Stomach smooth muscle (tissue), 2 donors: ENCODE data around the gene DNAH14.

ENCODE experiments used
- H3K27ac ChIP-seq: one replicate; pipeline ENCODE4 v1.7.0; 2013; ENCODE audit warnings: mild to moderate bottlenecking, low read length, inconsistent platforms
- H3K27me3 ChIP-seq, 2 donors: one replicate each; pipeline ENCODE4 v1.7.0; 2013; ENCODE audit warnings: low read length in 2 of 2; ENCODE audit not compliant: insufficient read depth in 2 of 2, control insufficient read depth in 1 of 2
- H3K36me3 ChIP-seq, 2 donors: one replicate each; pipeline ENCODE4 v1.7.0; 2013; ENCODE audit warnings: low read length in 2 of 2; ENCODE audit not compliant: control insufficient read depth in 2 of 2, insufficient read depth in 2 of 2
- H3K4me1 ChIP-seq: one replicate; pipeline ENCODE4 v1.7.0; 2013; ENCODE audit warnings: low read length; ENCODE audit not compliant: control insufficient read depth, insufficient read depth
- H3K4me3 ChIP-seq, 2 donors: one replicate each; pipeline ENCODE4 v1.7.0; 2013; ENCODE audit warnings: low read length in 2 of 2
- H3K9ac ChIP-seq, 2 donors: one replicate each; pipeline ENCODE4 v1.7.0; 2013; ENCODE audit warnings: low read length in 2 of 2, mild to moderate bottlenecking in 1 of 2
- H3K9me3 ChIP-seq, 2 donors: one replicate each; pipeline ENCODE4 v1.7.0; 2013; ENCODE audit warnings: low read length in 2 of 2; ENCODE audit not compliant: control insufficient read depth in 2 of 2
- donor health status: healthy.
- donor health status: Pancreatic carcinoma.

DNAH14 gene

DNA sequence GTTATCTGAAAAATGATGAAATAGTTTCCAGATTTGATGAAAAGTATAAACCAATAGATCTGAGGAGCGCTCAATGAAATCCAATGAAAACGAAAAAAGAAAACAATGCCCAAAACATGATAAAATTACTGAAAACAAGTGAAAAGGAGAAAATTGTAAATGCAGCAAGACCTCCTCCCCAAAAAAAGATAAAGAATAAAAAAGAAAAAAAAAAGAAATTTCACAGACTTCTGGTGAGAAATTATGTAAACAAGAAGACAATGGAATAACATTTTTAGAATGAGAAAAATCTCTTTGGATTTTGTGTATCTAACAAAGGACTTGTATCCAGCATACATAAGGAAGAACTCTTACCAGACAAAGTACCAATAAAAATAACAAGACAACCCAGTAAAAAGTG is 134.2 kb downstream of the DNAH14 start:
- H3K9me3 ChIP-seq = no peaks in the 10 kb centered on the region
- no peaks in the 10 kb centered on the region for H3K27me3 ChIP-seq
- H3K36me3 ChIP-seq = no peaks in the 10 kb centered on the region
- H3K27ac ChIP-seq = no peak overlapping the region
- no peaks in the 10 kb centered on the region for H3K4me1 ChIP-seq
- H3K4me3 ChIP-seq = no peak overlapping the region
- H3K9ac ChIP-seq = no peak overlapping the region

DNA sequence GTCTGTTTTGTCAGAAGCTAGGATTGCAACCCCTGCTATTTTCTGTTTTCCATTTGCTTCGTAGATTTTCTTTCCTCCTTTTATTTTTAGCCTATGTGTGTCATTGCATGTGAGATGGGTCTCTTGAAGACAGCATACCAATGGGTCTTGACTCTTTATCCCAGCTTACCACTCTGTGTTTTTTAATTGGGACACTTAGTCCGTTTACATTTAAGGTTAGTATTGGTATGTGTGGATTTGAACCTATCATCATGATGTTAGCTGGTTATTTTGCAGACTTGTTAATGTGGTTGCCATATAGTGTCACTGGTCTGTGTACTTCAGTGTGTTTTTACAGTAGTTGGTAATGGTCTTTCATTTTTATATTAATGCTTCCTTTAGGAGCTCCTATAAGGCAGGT is 141.5 kb downstream of the DNAH14 start:
- no peaks in the 10 kb centered on the region for H3K36me3 ChIP-seq
- H3K27me3 ChIP-seq = no peaks in the 10 kb centered on the region
- no peak overlapping the region for H3K9ac ChIP-seq
- peaks cover 3 to 5% of the 10 kb centered on the region in 2 donors for H3K9me3 ChIP-seq
- no peak overlapping the region for H3K4me3 ChIP-seq
- H3K4me1 ChIP-seq = no peaks in the 10 kb centered on the region
- H3K27ac ChIP-seq = no peak overlapping the region

DNA sequence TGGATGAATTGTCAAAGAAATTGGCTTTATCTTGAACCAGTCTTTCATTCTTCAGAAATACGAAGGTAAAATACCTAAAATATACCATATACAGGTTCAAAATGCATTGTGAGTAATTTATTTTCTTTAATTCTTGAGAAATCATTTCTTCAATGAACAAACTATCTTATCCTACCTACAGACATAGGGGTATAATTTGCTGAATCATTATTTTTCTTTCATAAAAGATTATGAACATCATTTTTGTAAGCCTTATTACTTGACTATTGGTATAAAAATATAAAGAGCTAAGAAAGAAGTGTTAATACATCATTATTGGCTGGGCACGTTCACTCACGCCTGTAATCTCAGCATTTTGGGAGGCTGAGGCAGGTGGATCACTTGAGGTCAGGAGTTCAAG is 167.7 kb downstream of the DNAH14 start:
- H3K27me3 ChIP-seq = no peaks in the 10 kb centered on the region
- no peaks in the 10 kb centered on the region for H3K36me3 ChIP-seq
- H3K9me3 ChIP-seq = no peaks in the 10 kb centered on the region
- no peak overlapping the region for H3K9ac ChIP-seq
- no peak overlapping the region for H3K4me3 ChIP-seq
- H3K4me1 ChIP-seq = no peaks in the 10 kb centered on the region
- no peak overlapping the region for H3K27ac ChIP-seq

DNA sequence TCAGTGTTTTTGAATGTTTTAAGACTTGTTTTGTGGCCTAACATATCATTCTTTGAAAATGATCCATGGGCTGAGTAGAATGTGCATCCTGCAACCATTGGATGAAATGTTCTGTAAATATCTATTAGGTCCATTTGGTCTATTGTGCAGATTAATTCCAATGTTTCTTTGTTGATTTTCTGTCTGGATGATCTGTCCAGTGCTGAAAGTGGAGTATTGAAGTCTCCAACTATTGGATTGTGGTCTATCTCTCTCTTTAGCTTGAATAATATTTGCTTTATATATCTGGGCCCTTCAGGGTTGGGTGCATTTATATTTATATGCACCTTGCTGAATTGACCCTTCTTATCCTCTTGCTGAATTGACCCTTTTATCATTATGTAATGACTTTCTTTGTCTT is 181.5 kb downstream of the DNAH14 start:
- Histone ChIP-seq H3K4me1 (no peaks in the 10 kb centered on the region), H3K9ac (no peak overlapping the region), H3K9me3 (no peaks in the 10 kb centered on the region), H3K27me3 (no peaks in the 10 kb centered on the region), H3K36me3 (no peaks in the 10 kb centered on the region), H3K4me3 (no peak overlapping the region), H3K27ac (no peak overlapping the region)

DNA sequence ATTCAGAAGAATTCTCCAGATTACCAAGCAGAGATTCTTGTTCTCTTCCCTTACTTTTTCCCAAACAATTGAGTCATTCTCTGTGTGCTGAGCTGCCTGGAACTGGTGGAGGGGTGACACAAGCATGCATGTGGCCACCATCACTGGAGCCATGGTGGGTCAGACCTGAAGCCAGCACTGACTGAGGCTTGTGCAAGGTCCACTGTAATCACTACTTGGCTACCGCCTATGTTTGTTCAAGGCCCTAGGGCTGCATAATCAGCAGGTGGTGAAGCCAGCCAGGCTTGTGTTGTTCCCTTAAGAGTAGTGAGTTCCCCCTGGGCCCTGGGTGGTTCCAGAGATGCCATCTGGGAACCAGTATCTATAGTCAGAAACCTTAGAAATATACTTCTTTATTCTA is 183.8 kb downstream of the DNAH14 start:
- no peaks in the 10 kb centered on the region for H3K36me3 ChIP-seq
- H3K9ac ChIP-seq = no peak overlapping the region
- H3K4me1 ChIP-seq = no peaks in the 10 kb centered on the region
- no peak overlapping the region for H3K4me3 ChIP-seq
- H3K27ac ChIP-seq = no peak overlapping the region
- no peaks in the 10 kb centered on the region for H3K27me3 ChIP-seq
- no peaks in the 10 kb centered on the region for H3K9me3 ChIP-seq

DNA sequence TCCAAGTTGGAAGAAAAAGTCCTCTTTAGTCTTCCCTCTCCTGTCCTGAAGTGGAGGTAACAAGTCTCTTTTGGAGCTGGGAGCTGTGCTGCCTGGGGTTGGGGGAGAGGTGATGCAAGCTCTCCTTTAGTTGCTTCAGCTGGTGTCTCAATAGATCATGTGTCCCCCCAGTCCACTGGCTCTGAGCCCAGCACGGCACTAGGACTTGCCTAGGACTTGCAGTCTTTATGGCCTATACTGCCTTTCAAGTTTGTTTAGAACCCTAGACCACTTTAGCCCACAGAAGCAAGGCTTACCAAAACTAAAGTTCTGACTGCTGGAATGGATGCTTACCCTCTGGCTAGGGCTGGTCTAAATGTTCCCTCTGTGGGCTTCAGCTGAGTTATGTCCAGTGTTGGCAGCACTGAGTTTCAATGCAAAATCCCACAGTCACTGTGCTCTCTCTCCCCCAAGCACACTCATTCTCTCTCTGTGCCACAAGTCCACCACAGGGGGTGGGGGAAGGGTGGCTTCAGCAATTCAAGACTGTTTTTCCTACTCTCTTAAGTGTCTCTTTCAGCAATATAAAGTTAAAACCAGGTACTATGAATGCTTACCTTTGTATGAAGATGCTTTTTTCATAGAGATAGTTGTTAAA is 185.0 kb downstream of the DNAH14 start:
- Histone ChIP-seq H3K36me3 (no peaks in the 10 kb centered on the region), H3K27ac (no peak overlapping the region), H3K9me3 (no peaks in the 10 kb centered on the region), H3K4me1 (no peaks in the 10 kb centered on the region), H3K27me3 (no peaks in the 10 kb centered on the region), H3K4me3 (no peak overlapping the region), H3K9ac (no peak overlapping the region)

DNA sequence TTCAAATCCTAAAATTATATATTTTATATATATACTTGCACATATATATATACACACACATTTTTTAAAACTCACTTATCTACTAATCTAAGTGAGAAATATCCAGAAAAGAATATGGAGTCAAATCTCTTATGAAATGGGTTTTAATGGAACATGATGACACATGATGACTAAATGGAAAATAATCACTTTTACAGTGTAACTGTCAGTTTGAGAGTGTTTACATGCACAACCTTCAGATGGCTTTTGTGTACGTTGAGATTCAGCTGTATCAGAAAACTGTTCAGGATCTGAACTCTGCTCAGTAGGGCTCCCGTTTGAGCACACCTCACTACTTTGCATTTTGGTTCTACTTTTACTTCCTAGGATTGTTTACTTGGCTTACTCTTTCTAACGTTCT is 189.8 kb downstream of the DNAH14 start:
- Histone ChIP-seq H3K27me3 (no peaks in the 10 kb centered on the region), H3K27ac (no peak overlapping the region), H3K4me1 (no peaks in the 10 kb centered on the region), H3K4me3 (no peak overlapping the region), H3K9ac (no peak overlapping the region), H3K36me3 (no peaks in the 10 kb centered on the region), H3K9me3 (no peaks in the 10 kb centered on the region)

DNA sequence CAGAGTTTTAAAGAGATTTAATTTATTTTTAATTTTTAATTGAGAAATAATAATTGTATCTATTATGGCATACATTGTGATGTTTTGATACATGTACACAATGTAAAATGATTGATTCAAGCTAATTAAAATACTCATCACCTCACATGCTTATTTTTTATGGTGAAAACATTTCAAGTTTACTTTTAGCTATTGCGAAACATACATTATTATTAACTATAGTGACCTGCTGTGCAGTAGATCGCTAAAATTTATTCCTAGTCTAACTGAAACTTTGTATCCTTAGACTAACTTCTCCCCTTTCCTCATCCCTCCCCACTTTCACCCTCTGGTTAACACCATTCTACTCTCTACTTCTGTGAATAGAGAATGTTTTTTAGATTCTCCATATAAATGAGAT is 191.6 kb downstream of the DNAH14 start:
- Histone ChIP-seq H3K27ac (no peak overlapping the region), H3K9ac (no peak overlapping the region), H3K9me3 (peaks cover 0 to 2% of the 10 kb centered on the region in 2 donors), H3K4me3 (no peak overlapping the region), H3K4me1 (no peaks in the 10 kb centered on the region), H3K36me3 (no peaks in the 10 kb centered on the region), H3K27me3 (no peaks in the 10 kb centered on the region)

DNA sequence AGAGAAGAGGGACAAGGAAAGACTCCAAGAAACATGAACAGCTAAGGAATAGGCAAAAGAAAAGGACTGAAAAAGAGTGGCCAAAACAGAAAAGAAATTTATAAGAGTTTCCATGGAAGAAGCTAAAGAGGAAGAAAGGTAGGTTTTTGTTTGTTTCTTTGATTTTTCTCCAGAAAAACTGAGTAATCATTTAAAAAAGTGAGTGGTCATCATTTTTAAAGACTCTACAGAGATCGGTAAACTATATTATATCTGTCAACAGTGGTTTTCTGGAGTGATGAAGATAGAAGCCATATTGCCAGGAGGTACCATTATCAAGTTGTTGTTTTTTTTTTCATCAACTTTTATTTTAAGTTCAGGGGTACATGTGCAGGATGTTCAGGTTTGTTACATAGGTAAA is 202.4 kb downstream of the DNAH14 start:
- Histone ChIP-seq H3K4me1 (no peaks in the 10 kb centered on the region), H3K27ac (no peak overlapping the region), H3K9me3 (no peaks in the 10 kb centered on the region), H3K27me3 (no peaks in the 10 kb centered on the region), H3K4me3 (no peak overlapping the region), H3K9ac (no peak overlapping the region), H3K36me3 (no peaks in the 10 kb centered on the region)

DNA sequence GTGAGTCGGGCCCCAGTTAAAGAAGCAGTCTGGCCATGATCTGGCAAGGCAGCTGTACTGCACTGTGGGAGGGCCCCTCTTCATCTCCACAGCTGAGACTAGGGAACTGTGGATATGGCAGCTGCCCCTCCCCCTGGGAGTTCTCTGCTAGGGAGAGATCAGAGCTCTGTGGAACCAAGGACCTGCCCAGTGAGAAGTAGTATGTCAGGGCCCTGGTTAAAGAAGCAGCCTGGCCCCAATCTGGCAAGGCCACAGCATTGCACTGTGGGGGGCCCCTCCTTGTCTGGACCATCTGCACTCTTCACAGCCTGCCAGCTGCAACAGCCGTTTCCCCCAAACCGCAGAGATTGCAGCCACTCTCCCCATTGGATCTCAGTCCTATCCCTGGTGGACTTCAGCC is 208.5 kb downstream of the DNAH14 start:
- Histone ChIP-seq H3K27ac (no peak overlapping the region), H3K36me3 (no peaks in the 10 kb centered on the region), H3K4me1 (no peaks in the 10 kb centered on the region), H3K9ac (no peak overlapping the region), H3K27me3 (no peaks in the 10 kb centered on the region), H3K4me3 (no peak overlapping the region), H3K9me3 (no peaks in the 10 kb centered on the region)

DNA sequence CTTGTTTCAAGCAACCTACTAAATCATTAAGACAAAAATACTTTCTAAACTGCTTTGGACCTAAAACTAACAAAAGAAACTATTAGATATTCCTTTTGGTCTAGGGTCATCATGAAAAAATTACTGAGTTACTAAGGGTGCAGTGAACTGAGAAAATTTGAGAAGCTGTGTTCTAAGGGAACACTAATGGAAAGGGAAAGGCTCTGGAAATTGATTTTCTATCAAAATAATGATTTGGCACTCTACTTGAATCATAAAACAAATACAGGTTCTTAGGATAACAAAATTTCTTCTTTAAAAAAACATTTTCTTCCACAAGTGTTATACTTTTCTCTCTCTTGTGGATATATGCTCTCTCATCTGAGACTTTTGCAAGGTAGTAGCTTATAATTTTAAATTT is 213.5 kb downstream of the DNAH14 start:
- H3K36me3 ChIP-seq = no peaks in the 10 kb centered on the region
- H3K4me1 ChIP-seq = no peaks in the 10 kb centered on the region
- H3K9me3 ChIP-seq = no peaks in the 10 kb centered on the region
- no peak overlapping the region for H3K4me3 ChIP-seq
- no peaks in the 10 kb centered on the region for H3K27me3 ChIP-seq
- H3K9ac ChIP-seq = no peak overlapping the region
- H3K27ac ChIP-seq = no peak overlapping the region
